K562 (cell line): ENCODE data around the gene AQP1. TPM values are rescaled to one million over a fixed set of nuclear protein-coding genes. Genes with fewer than 3 reads are reported as not detected.

Experiments used
- CTBP1 ChIP-seq: fragments of 450-650 bp; IDR thresholded peaks from 2 replicates; pipeline ENCODE4 v1.6.1; 2016; ENCODE audit warnings: borderline replicate concordance
- EZH2 ChIP-seq: IDR thresholded peaks from 2 replicates; pipeline ENCODE4 v1.6.1; 2012; ENCODE audit warnings: low read depth, mild to moderate bottlenecking, inconsistent platforms, low read length, borderline replicate concordance
- FOXA3 ChIP-seq, 2 experiments: fragments of 450-650 bp in 1 of 2; sonication (generic) in 1 of 2; formaldehyde crosslinking; IDR thresholded peaks in 1 of 2; conservative IDR thresholded peaks in 1 of 2; 2 replicates each; pipeline versions ENCODE4 v1.4.0 to v1.8.0; 2020 to 2022; ENCODE audit warnings: mild to moderate bottlenecking in 2 of 2, missing genetic modification reagents in 1 of 2
- MEIS2 ChIP-seq: fragments of 450-650 bp; IDR thresholded peaks from 2 replicates; pipeline ENCODE4 v1.6.1; 2014; ENCODE audit warnings: mild to moderate bottlenecking; ENCODE audit not compliant: partially characterized antibody
- POLR2AphosphoS5 ChIP-seq: IDR thresholded peaks from 2 replicates; pipeline ENCODE4 v1.6.1; 2011; ENCODE audit warnings: mild to moderate bottlenecking, low read depth, low read length, moderate library complexity; ENCODE audit not compliant: control insufficient read depth, insufficient read depth
- RFX1 ChIP-seq: fragments of 450-650 bp; IDR thresholded peaks from 2 replicates; pipeline ENCODE4 v1.6.1; 2016; ENCODE audit warnings: mild to moderate bottlenecking, moderate library complexity
- RFX7 ChIP-seq: fragments of 250-450 bp; sonication (Bioruptor Pico); IDR thresholded peaks from 2 replicates; pipeline ENCODE4 v1.5.1; 2021; ENCODE audit warnings: mild to moderate bottlenecking
- SIN3A ChIP-seq, 2 experiments: fragments of 150-350 bp in 1 of 2; IDR thresholded peaks; 2 replicates each; pipeline ENCODE4 v1.6.1; 2011 to 2016; ENCODE audit warnings: borderline replicate concordance in 2 of 2, low read depth in 2 of 2, low read length in 2 of 2, mild to moderate bottlenecking in 2 of 2, moderate library complexity in 2 of 2; ENCODE audit not compliant: control insufficient read depth in 1 of 2
- SMARCA4 ChIP-seq: fragments of 450-650 bp; IDR thresholded peaks from 2 replicates; pipeline ENCODE4 v1.6.1; 2016
- SOX6 ChIP-seq: fragments of 450-650 bp; IDR thresholded peaks from 2 replicates; pipeline ENCODE4 v1.6.1; 2014; ENCODE audit warnings: mild to moderate bottlenecking
- TCF3 ChIP-seq: sonication (generic); formaldehyde crosslinking; IDR thresholded peaks from 2 replicates; pipeline ENCODE4 v1.4.0; 2020; ENCODE audit warnings: mild to moderate bottlenecking, missing genetic modification reagents
- TCF7L2 ChIP-seq: fragments of 150-350 bp; IDR thresholded peaks from 2 replicates; pipeline ENCODE4 v1.6.1; 2016; ENCODE audit warnings: low read depth, mild to moderate bottlenecking, low read length, moderate library complexity
- TOE1 ChIP-seq, 2 experiments: fragments of 450-650 bp in 1 of 2; sonication (generic) in 1 of 2; formaldehyde crosslinking in 1 of 2; IDR thresholded peaks; 2 replicates each; pipeline versions ENCODE4 v1.7.1 to v1.8.0; 2016 to 2022; ENCODE audit warnings: borderline replicate concordance in 2 of 2, mild to moderate bottlenecking in 2 of 2, antibody characterized with exemption in 1 of 2, inconsistent platforms in 1 of 2, low read depth in 1 of 2, missing genetic modification reagents in 1 of 2, moderate library complexity in 1 of 2
- TRIM24 ChIP-seq, 2 experiments: fragments of 450-650 bp; IDR thresholded peaks; 2 replicates each; pipeline ENCODE4 v1.6.1; 2016
- ZBED1 ChIP-seq: IDR thresholded peaks from 2 replicates; pipeline ENCODE4 v1.6.1; 2014
- ZEB2 ChIP-seq: fragments of 450-650 bp; IDR thresholded peaks from 2 replicates; pipeline ENCODE4 v1.6.1; 2016
- ZNF134 ChIP-seq: fragments of 250-450 bp; sonication (Bioruptor Pico); conservative IDR thresholded peaks from 2 replicates; pipeline ENCODE4 v1.4.0; 2020
- ZNF174 ChIP-seq: fragments of 250-450 bp; sonication (Bioruptor Pico); IDR thresholded peaks from 2 replicates; pipeline ENCODE4 v1.4.0; 2020; ENCODE audit warnings: mild to moderate bottlenecking
- ZNF263 ChIP-seq: sonication (generic); formaldehyde crosslinking; IDR thresholded peaks from 2 replicates; pipeline ENCODE4 v1.8.0; 2022; ENCODE audit warnings: mild to moderate bottlenecking, missing genetic modification reagents, borderline replicate concordance
- ZSCAN29 ChIP-seq: fragments of 450-650 bp; IDR thresholded peaks from 2 replicates; pipeline ENCODE4 v1.6.1; 2017
- polyA plus RNA-seq, 8 experiments: library from polyadenylated mRNA; depleted of rRNA in 4 of 8; stranded (reverse) in 5 of 8; unstranded in 3 of 8; fragments of >200 nt; fragmentation: Nextera tagmentation in 2 of 8; fragmentation: Illumina TruSeq in 1 of 8; extraction: Ambion mirVana in 2 of 8; extraction: Trizol in 1 of 8; gene quantifications; 2 replicates each; pipeline versions ENCODE4 v1.2.1 to v1.2.3, GENCODE V29; 2011 to 2014; ENCODE audit warnings: inconsistent platforms in 1 of 8, missing spikeins in 1 of 8
- total RNA-seq, 7 experiments: library from RNA; depleted of rRNA in 6 of 7; stranded (reverse); fragments of >200 nt in 6 of 7; fragmentation: Illumina TruSeq in 2 of 7; extraction: Trizol in 2 of 7; gene quantifications; 2 replicates each; pipeline versions ENCODE4 v1.2.1 to v1.2.3, GENCODE V29; 2011 to 2021; ENCODE audit warnings: low replicate concordance in 1 of 7
- TF ChIP-seq, protein P1 (sequence below): sonication (generic); formaldehyde crosslinking; IDR thresholded peaks from 2 replicates; pipeline ENCODE4 v1.8.1; 2023; ENCODE audit warnings: mild to moderate bottlenecking, missing genetic modification reagents, moderate library complexity
- TF ChIP-seq, protein P2 (sequence below): fragments of 450-650 bp; IDR thresholded peaks from 2 replicates; pipeline ENCODE4 v1.6.1; 2016; ENCODE audit warnings: low read depth, mild to moderate bottlenecking, moderate library complexity
- TF ChIP-seq, protein P3 (sequence below): fragments of 450-650 bp; conservative IDR thresholded peaks from 2 replicates; pipeline ENCODE4 v1.6.1; 2016; ENCODE audit warnings: missing genetic modification characterization, low read depth, mild to moderate bottlenecking, control low read depth, missing compliant biosample characterization

Gene AQP1
- total and polyA plus RNA-seq, 9 of the 15 experiments (the other 6 are each of a cell fraction or from before 2014, with no cell fraction given): 0.18 to 12.6 (median 4.1) TPM

DNA sequence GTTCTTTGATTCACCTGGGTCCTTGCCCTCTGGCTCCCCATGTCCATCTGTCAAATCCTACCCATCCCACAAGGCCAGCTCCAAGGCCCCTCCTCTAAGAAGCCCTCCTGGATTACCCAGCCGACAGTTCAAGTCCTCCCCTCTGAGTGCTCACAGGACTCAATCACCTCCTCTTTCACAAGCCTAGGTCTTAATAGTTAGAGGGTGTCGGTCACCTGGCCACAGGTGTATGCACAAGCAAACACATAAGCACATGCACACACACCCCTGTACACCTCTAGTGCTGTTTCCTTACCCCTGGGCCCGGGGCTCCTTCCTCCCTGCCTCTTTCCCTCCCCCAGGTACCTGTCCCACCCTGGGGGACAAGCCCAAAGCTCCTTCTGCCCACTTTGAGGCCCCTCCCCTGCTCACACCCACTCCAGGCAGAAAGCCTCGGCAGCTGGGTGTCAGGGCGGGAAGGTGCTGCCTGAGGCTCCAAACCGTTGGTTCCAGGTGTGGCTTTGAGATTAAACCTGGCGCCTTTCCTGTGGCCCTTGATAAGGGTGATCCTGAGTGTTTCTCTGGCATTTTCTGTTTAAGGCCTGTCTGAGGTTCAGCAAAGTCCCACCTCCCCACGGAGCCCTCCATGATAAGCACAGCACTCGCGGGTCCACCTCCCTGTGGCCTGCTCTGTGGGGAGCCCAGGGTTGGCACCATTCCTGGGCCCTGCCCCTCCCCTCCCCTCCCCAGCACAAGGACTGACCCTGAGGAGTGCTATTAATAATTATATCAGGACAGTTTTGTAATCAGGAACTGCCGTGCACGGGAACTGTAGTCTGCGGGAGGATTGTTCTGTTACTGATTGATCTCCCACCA lies 14.6 kb upstream of the AQP1 start (continued):
- TF ChIP-seq, protein P1, sequence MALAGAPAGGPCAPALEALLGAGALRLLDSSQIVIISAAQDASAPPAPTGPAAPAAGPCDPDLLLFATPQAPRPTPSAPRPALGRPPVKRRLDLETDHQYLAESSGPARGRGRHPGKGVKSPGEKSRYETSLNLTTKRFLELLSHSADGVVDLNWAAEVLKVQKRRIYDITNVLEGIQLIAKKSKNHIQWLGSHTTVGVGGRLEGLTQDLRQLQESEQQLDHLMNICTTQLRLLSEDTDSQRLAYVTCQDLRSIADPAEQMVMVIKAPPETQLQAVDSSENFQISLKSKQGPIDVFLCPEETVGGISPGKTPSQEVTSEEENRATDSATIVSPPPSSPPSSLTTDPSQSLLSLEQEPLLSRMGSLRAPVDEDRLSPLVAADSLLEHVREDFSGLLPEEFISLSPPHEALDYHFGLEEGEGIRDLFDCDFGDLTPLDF (CRISPR knock-in tag): peak; percentile 76; the same call in 1 of the 2 replicates
- TF ChIP-seq TCF7L2: no peak
- TF ChIP-seq EZH2: no peak
- TF ChIP-seq TOE1 (IDR thresholded peaks at IDR 0.05; ENCODE audit: borderline replicate concordance): no peak
- TF ChIP-seq TOE1 (CRISPR knock-in tag; IDR thresholded peaks at IDR 0.05; ENCODE audit: borderline replicate concordance, low read depth): no peak
- peak; percentile 82 to 88 for TF ChIP-seq TRIM24 (IDR thresholded peaks at IDR 0.05)
- peak; percentile 78 for TF ChIP-seq SOX6
- TF ChIP-seq POLR2AphosphoS5: peak; percentile 96
- TF ChIP-seq ZEB2: peak; percentile 91
- TF ChIP-seq, protein P2, sequence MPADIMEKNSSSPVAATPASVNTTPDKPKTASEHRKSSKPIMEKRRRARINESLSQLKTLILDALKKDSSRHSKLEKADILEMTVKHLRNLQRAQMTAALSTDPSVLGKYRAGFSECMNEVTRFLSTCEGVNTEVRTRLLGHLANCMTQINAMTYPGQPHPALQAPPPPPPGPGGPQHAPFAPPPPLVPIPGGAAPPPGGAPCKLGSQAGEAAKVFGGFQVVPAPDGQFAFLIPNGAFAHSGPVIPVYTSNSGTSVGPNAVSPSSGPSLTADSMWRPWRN: 0 out of 2 replicates have a peak, but pooled peaks have one; percentile 34
- TF ChIP-seq TCF3 (CRISPR knock-in tag): peak; percentile 97
- TF ChIP-seq FOXA3 (CRISPR knock-in tag; conservative IDR thresholded peaks at IDR 0.05 in 1 of 2, IDR thresholded peaks at IDR 0.05 in 1 of 2): 0 out of 4 replicates have a peak, but pooled peaks of 1 of the 2 experiments have one; percentile 28
- peak; percentile 75; the same call in 1 of the 2 replicates for TF ChIP-seq ZBED1
- TF ChIP-seq, protein P3, sequence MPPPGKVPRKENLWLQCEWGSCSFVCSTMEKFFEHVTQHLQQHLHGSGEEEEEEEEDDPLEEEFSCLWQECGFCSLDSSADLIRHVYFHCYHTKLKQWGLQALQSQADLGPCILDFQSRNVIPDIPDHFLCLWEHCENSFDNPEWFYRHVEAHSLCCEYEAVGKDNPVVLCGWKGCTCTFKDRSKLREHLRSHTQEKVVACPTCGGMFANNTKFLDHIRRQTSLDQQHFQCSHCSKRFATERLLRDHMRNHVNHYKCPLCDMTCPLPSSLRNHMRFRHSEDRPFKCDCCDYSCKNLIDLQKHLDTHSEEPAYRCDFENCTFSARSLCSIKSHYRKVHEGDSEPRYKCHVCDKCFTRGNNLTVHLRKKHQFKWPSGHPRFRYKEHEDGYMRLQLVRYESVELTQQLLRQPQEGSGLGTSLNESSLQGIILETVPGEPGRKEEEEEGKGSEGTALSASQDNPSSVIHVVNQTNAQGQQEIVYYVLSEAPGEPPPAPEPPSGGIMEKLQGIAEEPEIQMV (tag): no peak
- peak; percentile 11 for TF ChIP-seq MEIS2
- peak; percentile 65 for TF ChIP-seq ZNF263 (CRISPR knock-in tag)
- no peak for TF ChIP-seq RFX7
- 0 out of 2 replicates have a peak, but pooled peaks have one; percentile 47 for TF ChIP-seq ZNF134
- peak; percentile 80 for TF ChIP-seq SMARCA4
- TF ChIP-seq ZNF174 (CRISPR knock-in tag): no peak
- TF ChIP-seq ZSCAN29: no peak
- no peak for TF ChIP-seq RFX1
- peak in 1 of 2 experiments; percentile 72; a peak in 1 of 4 replicates for TF ChIP-seq SIN3A (IDR thresholded peaks at IDR 0.05; ENCODE audit: borderline replicate concordance in 2 of 2, control insufficient read depth in 1 of 2, low read depth in 2 of 2, low read length in 2 of 2)
- peak; percentile 67; the same call in 1 of the 2 replicates for TF ChIP-seq CTBP1
